RWPE1 (cell line): ENCODE results near the gene MYL10.

ENCODE experiments used
- CTCF ChIA-PET: fragments of 350-600 bp; sonication (Branson Sonifier 250); formaldehyde crosslinking; extraction: SDS; loops from one replicate; lab custom pipeline; 2021; lab: Yijun Ruan, JAX
- POLR2A ChIA-PET: fragments of 400-600 bp; formaldehyde crosslinking; extraction: SDS; loops from one replicate; lab custom pipeline; 2020; ENCODE audit warnings: antibody characterized with exemption; ENCODE audit not compliant: low non-redundant PET; lab: Yijun Ruan, JAX
- DNase-seq: peaks from one replicate; pipeline ENCODE4 v3.0.0; 2012; ENCODE audit warnings: low spot score
- H3K27ac ChIP-seq: fragments of 450-650 bp; 2 replicates; pipeline ENCODE4 v1.5.1; 2017
- TF ChIP-seq, protein P1 (sequence below): fragments of 450-650 bp; conservative IDR thresholded peaks from 2 replicates; pipeline ENCODE4 v1.5.1; 2017; ENCODE audit warnings: low read depth, mild to moderate bottlenecking

MYL10 gene

DNA sequence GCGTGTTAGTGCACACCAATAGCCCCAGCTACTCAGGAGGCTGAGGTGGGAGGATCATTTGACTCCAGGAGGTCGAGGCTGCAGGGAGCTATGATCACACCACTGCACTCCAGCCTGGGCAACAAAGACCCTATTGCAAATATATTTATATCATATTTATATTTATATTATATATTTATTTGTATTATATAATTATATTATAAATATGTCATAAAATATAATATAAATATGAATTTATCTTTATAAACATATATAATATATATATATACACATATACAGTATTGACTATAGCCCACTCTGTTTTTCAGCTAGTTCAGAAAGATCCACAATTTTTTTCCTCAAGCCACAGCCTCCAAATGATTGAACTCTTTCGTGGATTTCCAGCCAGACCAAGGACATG, 45.3 kb upstream of the MYL10 start:
- TF ChIP-seq, protein P1, sequence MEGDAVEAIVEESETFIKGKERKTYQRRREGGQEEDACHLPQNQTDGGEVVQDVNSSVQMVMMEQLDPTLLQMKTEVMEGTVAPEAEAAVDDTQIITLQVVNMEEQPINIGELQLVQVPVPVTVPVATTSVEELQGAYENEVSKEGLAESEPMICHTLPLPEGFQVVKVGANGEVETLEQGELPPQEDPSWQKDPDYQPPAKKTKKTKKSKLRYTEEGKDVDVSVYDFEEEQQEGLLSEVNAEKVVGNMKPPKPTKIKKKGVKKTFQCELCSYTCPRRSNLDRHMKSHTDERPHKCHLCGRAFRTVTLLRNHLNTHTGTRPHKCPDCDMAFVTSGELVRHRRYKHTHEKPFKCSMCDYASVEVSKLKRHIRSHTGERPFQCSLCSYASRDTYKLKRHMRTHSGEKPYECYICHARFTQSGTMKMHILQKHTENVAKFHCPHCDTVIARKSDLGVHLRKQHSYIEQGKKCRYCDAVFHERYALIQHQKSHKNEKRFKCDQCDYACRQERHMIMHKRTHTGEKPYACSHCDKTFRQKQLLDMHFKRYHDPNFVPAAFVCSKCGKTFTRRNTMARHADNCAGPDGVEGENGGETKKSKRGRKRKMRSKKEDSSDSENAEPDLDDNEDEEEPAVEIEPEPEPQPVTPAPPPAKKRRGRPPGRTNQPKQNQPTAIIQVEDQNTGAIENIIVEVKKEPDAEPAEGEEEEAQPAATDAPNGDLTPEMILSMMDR = no peak
- DNase-seq = no peak
- no peak overlapping the region for H3K27ac ChIP-seq
- CTCF ChIA-PET = no interaction called here
- POLR2A ChIA-PET = no interaction called here

DNA sequence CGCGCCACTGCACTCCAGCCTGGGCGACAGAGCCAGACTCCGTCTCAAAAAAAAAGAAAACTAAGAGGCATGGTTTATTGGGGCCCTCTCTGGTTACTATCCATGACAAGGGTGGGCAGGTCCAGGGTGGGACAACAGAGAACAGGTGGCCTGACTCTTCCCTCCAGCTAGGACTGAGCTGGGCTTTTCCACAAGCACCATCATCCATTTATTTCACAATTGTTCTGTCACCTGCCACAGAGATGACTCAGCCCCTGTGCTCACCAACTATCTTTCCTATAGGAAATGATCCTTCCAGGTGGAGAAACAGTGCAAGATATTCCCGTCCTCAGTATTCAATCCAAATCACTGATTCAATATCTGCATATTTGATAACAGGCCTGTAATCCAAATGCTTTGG, 44.9 kb upstream of the MYL10 start:
- no peak overlapping the region for H3K27ac ChIP-seq
- DNase-seq = peak; percentile 69
- ChIA-PET POLR2A (no interaction called here), CTCF (no interaction called here)
- TF ChIP-seq, protein P1 = no peak

DNA sequence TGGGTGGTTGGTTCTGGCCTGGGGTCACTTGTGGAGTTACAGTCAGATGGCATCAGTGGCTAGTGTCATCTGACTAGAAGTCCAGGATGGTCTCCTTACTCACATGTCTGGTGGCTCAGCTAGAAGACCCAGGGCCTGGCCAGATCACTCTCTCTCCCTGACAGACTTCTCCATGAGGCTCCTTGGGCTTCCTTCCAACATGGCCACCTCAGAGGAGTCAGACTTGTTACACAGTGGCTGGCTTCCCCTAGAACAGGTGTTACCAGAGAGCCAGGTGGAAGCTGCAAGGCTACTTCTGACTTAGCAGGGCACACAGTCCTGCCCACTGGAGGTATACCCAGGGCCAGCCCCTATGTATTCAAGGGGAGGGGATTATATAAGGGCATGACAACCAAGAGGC, 44.2 kb upstream of the MYL10 start:
- TF ChIP-seq, protein P1 = no peak
- DNase-seq = no peak
- POLR2A ChIA-PET = no interaction called here
- H3K27ac ChIP-seq = no peak overlapping the region
- CTCF ChIA-PET = no interaction called here

DNA sequence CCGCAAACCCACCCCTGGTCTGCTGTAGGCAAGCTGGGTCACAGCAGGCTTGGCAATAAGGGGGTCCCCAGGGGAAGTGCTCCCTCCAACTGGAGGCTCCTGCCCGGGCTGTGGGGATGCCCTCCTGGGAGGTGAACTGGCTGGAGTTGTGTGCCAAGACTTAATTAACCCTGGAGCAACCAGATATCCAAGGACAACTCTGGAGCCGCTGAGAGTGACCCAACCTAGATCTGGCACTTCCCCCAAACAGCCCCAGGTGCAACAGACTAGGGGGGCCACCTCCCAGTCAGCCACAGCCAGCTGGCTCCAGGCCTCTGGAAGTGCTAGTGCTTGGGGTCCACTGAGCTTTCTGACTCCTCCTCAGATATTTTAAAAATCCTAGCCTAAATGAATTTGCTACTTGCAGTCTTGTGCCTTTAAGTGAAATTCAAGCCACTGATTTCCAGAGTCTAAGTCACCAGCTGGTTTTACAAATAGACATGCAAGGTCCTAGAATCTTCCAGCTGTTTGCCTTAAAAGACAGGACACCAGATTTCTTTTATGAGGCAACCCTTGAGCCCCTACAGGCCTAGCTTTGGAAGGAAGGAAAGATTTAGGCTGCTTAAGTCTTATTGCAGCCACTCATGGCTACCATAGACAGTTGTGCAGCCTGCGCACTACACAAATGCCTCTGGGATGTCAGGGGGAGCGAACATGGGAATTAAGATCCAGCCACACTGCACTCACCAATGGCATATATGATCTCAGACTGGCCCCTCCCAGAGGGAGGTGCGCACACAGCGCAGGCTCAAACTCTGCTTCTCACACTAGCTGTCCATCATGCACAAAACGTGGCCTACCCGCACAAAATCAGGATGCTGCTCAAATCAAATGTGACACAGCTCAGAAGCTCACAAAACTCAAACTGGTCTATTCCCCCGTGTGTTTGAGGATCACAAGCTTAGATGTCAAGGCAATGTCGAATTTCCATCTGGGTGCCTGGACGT, 42.6 kb upstream of the MYL10 start:
- TF ChIP-seq, protein P1 = no peak
- ChIA-PET POLR2A (no interaction called here), CTCF (interaction anchor here (0.6 to 0.7 kb wide), 2 partner anchors 39 to 71 kb away, joined by 3 to 7 read pairs; no protein-coding TSS in a partner anchor)
- H3K27ac ChIP-seq = peak overlapping the region; percentile 68
- no peak for DNase-seq

DNA sequence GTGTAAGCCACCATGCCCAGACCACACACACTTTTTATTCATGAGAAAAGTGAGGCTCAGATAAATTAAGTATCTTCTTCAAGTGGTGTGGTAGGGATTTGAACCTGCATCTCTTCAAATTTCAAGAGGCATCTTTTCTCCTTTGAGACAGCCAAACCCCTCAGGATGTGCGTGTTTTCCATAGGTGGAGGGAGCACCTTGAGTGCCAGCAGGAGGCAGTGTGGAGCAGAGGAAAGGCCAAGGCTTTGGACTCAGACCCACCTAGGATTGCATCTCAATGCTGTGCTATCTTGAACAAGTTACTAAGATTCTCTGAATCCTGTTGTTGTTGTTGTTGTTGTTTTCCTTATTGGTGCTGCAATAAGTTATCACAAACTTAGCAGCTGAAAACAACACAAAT, 40.2 kb upstream of the MYL10 start:
- H3K27ac ChIP-seq = no peak overlapping the region
- TF ChIP-seq, protein P1 = no peak
- CTCF ChIA-PET = interaction anchor here (0.6 to 0.7 kb wide), 3 partner anchors 66 to 641 kb away, joined by 3 to 4 read pairs (median 3); no protein-coding TSS in a partner anchor
- POLR2A ChIA-PET = no interaction called here
- no peak for DNase-seq

DNA sequence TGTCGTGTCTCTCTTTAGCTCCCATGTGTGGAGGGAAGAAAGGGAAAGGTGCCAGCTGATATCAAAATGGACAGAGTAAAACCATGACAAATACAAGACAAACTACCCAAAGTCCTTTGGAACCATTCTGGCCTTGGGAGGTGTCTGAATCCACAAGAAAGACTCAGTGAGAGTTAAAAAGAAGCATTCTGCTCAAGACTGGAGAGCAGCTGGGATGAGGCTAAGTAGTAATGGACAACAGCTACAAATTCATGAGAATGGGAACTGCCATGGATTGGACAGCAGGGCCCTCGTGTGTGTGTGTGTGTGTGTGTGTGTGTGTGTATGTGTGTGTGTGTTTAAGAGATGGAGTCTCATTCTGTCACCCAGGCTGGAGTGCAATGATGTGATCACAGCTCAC, 39.6 kb upstream of the MYL10 start:
- POLR2A ChIA-PET = no interaction called here
- TF ChIP-seq, protein P1 = no peak
- DNase-seq = no peak
- CTCF ChIA-PET = interaction anchor here (0.6 to 0.7 kb wide), 2 partner anchors 66 to 559 kb away, joined by 3 read pairs; no protein-coding TSS in a partner anchor
- no peak overlapping the region for H3K27ac ChIP-seq
